Measurements from ENCODE around the gene TMEM145. TPM values are rescaled to one million over a fixed set of nuclear protein-coding genes. Genes with fewer than 3 reads are reported as not detected.

TMEM145 gene
- total RNA-seq, 6 experiments from 2014 or later, result 0.10 to 0.16 (median 0.12) TPM; not detected in 3

GRCh38 chr19:42290136-42290522 is 23.0 kb upstream of the TMEM145 start:
- intact Hi-C loops (cut with DNase I), result loop anchor here in 1 of 2 donors (10.0 kb wide), 1 partner anchor 45 kb away; the partner anchor contains the start of gene GSK3A
- WGBS (ENCODE audit: insufficient coverage, low coverage, low lambda C conversion rate, missing lambda C conversion rate), result 85% methylated on average over 4 of the region's 13 CpGs
- Histone ChIP-seq H3K27me3 (no peaks in the 10 kb centered on the region), H3K4me1 (peaks cover 0 to 12% (median 4%) of the 10 kb centered on the region in 4 donors), H3K27ac (no peak overlapping the region), H3K4me3 (no peak overlapping the region), H3K9me3 (no peaks in the 10 kb centered on the region), H3K36me3 (peaks cover 0 to 67% (median 36%) of the 10 kb centered on the region in 4 donors)
- DNase-seq (peak in 1 of 3 donors; percentile 47), ATAC-seq (no peak)
- no peak for TF ChIP-seq CTCF (IDR thresholded peaks at IDR 0.05)
- no peak for TF ChIP-seq POLR2A (IDR thresholded peaks at IDR 0.05)

GRCh38 chr19:42290523-42291434 is 22.3 kb upstream of the TMEM145 start:
- ATAC-seq (peak in 2 of 4 donors; percentile 3 to 7), DNase-seq (peak; percentile 32 to 56 (median 47))
- peaks cover 0 to 6% (median under 1%) of the 10 kb centered on the region in 4 donors for H3K4me1 ChIP-seq
- peaks cover 0 to 67% (median 36%) of the 10 kb centered on the region in 4 donors for H3K36me3 ChIP-seq
- no peak overlapping the region for H3K4me3 ChIP-seq
- TF ChIP-seq POLR2A (IDR thresholded peaks at IDR 0.05), result no peak
- peak; percentile 19 to 24 (median 21) for TF ChIP-seq CTCF (IDR thresholded peaks at IDR 0.05)
- H3K27me3 ChIP-seq, result no peaks in the 10 kb centered on the region
- no peaks in the 10 kb centered on the region for H3K9me3 ChIP-seq
- no CpG with 5 or more reads among the region's 31 CpGs for WGBS (ENCODE audit: insufficient coverage, low coverage, low lambda C conversion rate, missing lambda C conversion rate)
- intact Hi-C loops (cut with DNase I), result loop anchor here in 1 of 2 donors (10.0 kb wide), 1 partner anchor 46 kb away; the partner anchor contains the start of gene GSK3A
- no peak overlapping the region for H3K27ac ChIP-seq

- WGBS (ENCODE audit: insufficient coverage, low coverage, low lambda C conversion rate, missing lambda C conversion rate), result 64% methylated on average over 6 of the region's 9 CpGs
- DNase-seq (peak in 1 of 3 donors; percentile 39), ATAC-seq (no peak)
- Histone ChIP-seq H3K9me3 (no peaks in the 10 kb centered on the region), H3K4me1 (no peaks in the 10 kb centered on the region), H3K36me3 (peaks cover 0 to 67% (median 36%) of the 10 kb centered on the region in 4 donors), H3K27ac (no peak overlapping the region), H3K4me3 (no peak overlapping the region), H3K27me3 (no peaks in the 10 kb centered on the region)
- intact Hi-C loops (cut with DNase I), result loop anchor here in 1 of 2 donors (10.0 kb wide), 1 partner anchor 47 kb away; the partner anchor contains the start of gene GSK3A
- TF ChIP-seq POLR2A (IDR thresholded peaks at IDR 0.05) (no peak), CTCF (IDR thresholded peaks at IDR 0.05) (no peak)
Measured at GRCh38 chr19:42291435-42291810, 21.7 kb upstream of the TMEM145 start.

GRCh38 chr19:42292042-42292960 is 20.8 kb upstream of the TMEM145 start:
- DNase-seq, result peak in 1 of 3 donors; percentile 47
- Histone ChIP-seq H3K27me3 (no peaks in the 10 kb centered on the region), H3K4me1 (no peaks in the 10 kb centered on the region), H3K9me3 (no peaks in the 10 kb centered on the region), H3K36me3 (peaks cover 0 to 62% (median 35%) of the 10 kb centered on the region in 4 donors), H3K27ac (no peak overlapping the region), H3K4me3 (no peak overlapping the region)
- no peak for ATAC-seq
- TF ChIP-seq POLR2A (IDR thresholded peaks at IDR 0.05) (no peak), CTCF (IDR thresholded peaks at IDR 0.05) (no peak)
- intact Hi-C loops (cut with DNase I), result loop anchor here in 1 of 2 donors (10.0 kb wide), 1 partner anchor 48 kb away; the partner anchor contains the start of gene GSK3A
- 100% methylated on average over 4 of the region's 27 CpGs for WGBS (ENCODE audit: insufficient coverage, low coverage, low lambda C conversion rate, missing lambda C conversion rate)
